GM18951 (cell line): Measurements from ENCODE around the gene GAS6.

ENCODE experiments used
- POLR2A ChIP-seq: IDR thresholded peaks from 4 replicates; pipeline ENCODE4 v1.6.1; 2011; ENCODE audit warnings: mild to moderate bottlenecking; ENCODE audit not compliant: insufficient read length, insufficient read depth; ENCODE audit errors: extremely low read depth
- in situ Hi-C: fragments of 300-500 bp; cut with MboI; formaldehyde crosslinking; loops from one replicate; pipeline ENCODE4 v1.12.0; 2022; ENCODE audit warnings: low sequenced_read_pairs, mixed read lengths, inconsistent platforms; ENCODE audit not compliant: unreplicated experiment

The GAS6 gene

GRCh38 chr13:113786262-113786841 lies 77.5 kb downstream of the GAS6 start:
- no peak for TF ChIP-seq POLR2A
- in situ Hi-C loops: no loop called here

- TF ChIP-seq POLR2A: no peak
- in situ Hi-C loops: no loop called here
Observed at GRCh38 chr13:113785051-113786010, 78.5 kb downstream of the GAS6 start.

- in situ Hi-C loops: no loop called here
- no peak for TF ChIP-seq POLR2A
Observed at GRCh38 chr13:113784645-113785024, 79.2 kb downstream of the GAS6 start.

- no peak for TF ChIP-seq POLR2A
- in situ Hi-C loops: no loop called here
Observed at GRCh38 chr13:113783966-113784644, 79.8 kb downstream of the GAS6 start.

GRCh38 chr13:113783200-113783881 lies 80.5 kb downstream of the GAS6 start:
- in situ Hi-C loops: no loop called here
- no peak for TF ChIP-seq POLR2A

- in situ Hi-C loops: no loop called here
- TF ChIP-seq POLR2A: no peak
Observed at GRCh38 chr13:113782472-113782871, 81.4 kb downstream of the GAS6 start.

GRCh38 chr13:113781571-113781970 lies 82.3 kb downstream of the GAS6 start:
- no peak for TF ChIP-seq POLR2A
- in situ Hi-C loops: no loop called here

GRCh38 chr13:113777311-113778260 lies 86.3 kb downstream of the GAS6 start:
- no peak for TF ChIP-seq POLR2A
- in situ Hi-C loops: no loop called here

- TF ChIP-seq POLR2A: no peak
- in situ Hi-C loops: no loop called here
Observed at GRCh38 chr13:113776231-113777125, 87.4 kb downstream of the GAS6 start.

- in situ Hi-C loops: no loop called here
- no peak for TF ChIP-seq POLR2A
Observed at GRCh38 chr13:113775451-113776145, 88.3 kb downstream of the GAS6 start.
